Stimulated activated CD4-positive, alpha-beta T cell treated with anti-CD3 and anti-CD28 coated beads, Interleukin-15, amount 100 ng/mL, for 48 hours (primary cell): Measurements from ENCODE around the gene GTSF1L.
A peak's percentile ranks its signal among the peaks of the same experiment; 100 is the strongest.
"Not testable (repeated sequence)": the region's sequence is repeated elsewhere in the genome, so short reads cannot be mapped to it uniquely, and the experiment has no call there.

Source experiments
- DNase-seq, 2 donors: peaks; one replicate each; pipeline ENCODE4 v3.0.0-alpha.2; 2020; ENCODE audit warnings: low read depth in 2 of 2

GTSF1L gene

GRCh38 chr20:43726811-43727338, at the start of gene GTSF1L:
GTSF1L (minus strand) TSS chr20:43727002; CDS start chr20:43726694, 308 bp downstream.
- no peak for DNase-seq

- DNase-seq: no peak
These were observed 48.0 kb upstream of the GTSF1L start for GRCh38 chr20:43774754-43775153.

GRCh38 chr20:43771503-43772190, 44.8 kb upstream of the GTSF1L start:
- DNase-seq: no peak

GRCh38 chr20:43770342-43770741, 43.5 kb upstream of the GTSF1L start:
- DNase-seq: no peak

GRCh38 chr20:43767686-43768474, 41.1 kb upstream of the GTSF1L start:
- no peak for DNase-seq

- DNase-seq: no peak
These were observed 40.1 kb upstream of the GTSF1L start for GRCh38 chr20:43766917-43767316.

- no peak for DNase-seq
These were observed 39.6 kb upstream of the GTSF1L start for GRCh38 chr20:43766385-43766784.

GRCh38 chr20:43765916-43766315, 39.1 kb upstream of the GTSF1L start:
- no peak for DNase-seq

GRCh38 chr20:43762911-43763310, 36.1 kb upstream of the GTSF1L start:
- no peak for DNase-seq

- DNase-seq: no peak
These were observed 34.9 kb upstream of the GTSF1L start for GRCh38 chr20:43761386-43762340.

- DNase-seq: not testable (repeated sequence)
These were observed 31.1 kb upstream of the GTSF1L start for GRCh38 chr20:43757888-43758287.

GRCh38 chr20:43755851-43756250, 29.0 kb upstream of the GTSF1L start:
- no peak for DNase-seq

GRCh38 chr20:43755390-43755789, 28.6 kb upstream of the GTSF1L start:
- no peak for DNase-seq

- DNase-seq: no peak
These were observed 25.9 kb upstream of the GTSF1L start for GRCh38 chr20:43752561-43753301.

GRCh38 chr20:43752051-43752360, 25.2 kb upstream of the GTSF1L start:
- no peak for DNase-seq

GRCh38 chr20:43751167-43752050, 24.6 kb upstream of the GTSF1L start:
- DNase-seq: peak; percentile 59 to 65

GRCh38 chr20:43750774-43751166, 24.0 kb upstream of the GTSF1L start:
- DNase-seq: no peak

- DNase-seq: peak; percentile 69 to 83
These were observed 23.0 kb upstream of the GTSF1L start for GRCh38 chr20:43749734-43750294.

- DNase-seq: no peak
These were observed 21.5 kb upstream of the GTSF1L start for GRCh38 chr20:43748274-43748673.
